A549 (cell line): ENCODE measurements around the gene GPR17. TPM values are rescaled to one million over a fixed set of nuclear protein-coding genes. Genes with fewer than 3 reads are reported as not detected.

ENCODE experiments used
- ATAC-seq, 2 experiments: fragments of 200-7000 bp in 1 of 2; fragments of >200 bp in 1 of 2; cut with Nextera tagmentation in 1 of 2; cut with Tn5 transposase in 1 of 2; 3 replicates each; pipeline versions ENCODE4 v1.8.0 to v1.9.1; 2018 to 2020; ENCODE audit warnings: mild to moderate bottlenecking in 1 of 2, moderate library complexity in 1 of 2
- CTCF ChIA-PET: fragments of 300-600 bp; sonication (Branson Sonifier 250); formaldehyde crosslinking; extraction: SDS; loops from one replicate; lab custom pipeline; 2021; ENCODE audit warnings: antibody characterized with exemption, inconsistent platforms; lab: Yijun Ruan, JAX
- POLR2A ChIA-PET: fragments of 350-600 bp; formaldehyde crosslinking; extraction: SDS; loops from one replicate; lab custom pipeline; 2021; ENCODE audit warnings: antibody characterized with exemption, inconsistent platforms; lab: Yijun Ruan, JAX
- DNase-seq, 2 experiments: peaks; one replicate each; pipeline versions ENCODE4 v3.0.0 to v3.0.0-alpha.2; 2011 to 2016; ENCODE audit warnings: low read depth in 1 of 2, low spot score in 1 of 2
- FAIRE-seq: peaks from 2 replicates; lab custom pipeline; 2011; peaks lifted over from hg19 to GRCh38; lab: Jason Lieb, UNC
- H3K27ac ChIP-seq, 2 experiments: fragments of >200 bp; sonication (Bioruptor Twin); formaldehyde crosslinking; 3 replicates each; pipeline ENCODE4 v1.5.1; 2016 to 2017
- H3K4me1 ChIP-seq: fragments of >200 bp; sonication (Bioruptor Twin); formaldehyde crosslinking; 3 replicates; pipeline ENCODE4 v1.6.1; 2016
- H3K4me2 ChIP-seq: fragments of >200 bp; sonication (Bioruptor Twin); formaldehyde crosslinking; 3 replicates; pipeline ENCODE4 v1.6.1; 2016
- H3K4me3 ChIP-seq: fragments of >200 bp; sonication (Bioruptor Twin); formaldehyde crosslinking; 3 replicates; pipeline ENCODE4 v1.5.1; 2016
- H3K9me3 ChIP-seq: fragments of >200 bp; sonication (Bioruptor Twin); formaldehyde crosslinking; 3 replicates; pipeline ENCODE4 v1.6.1; 2016
- CBX8 ChIP-seq: fragments of 200-600 bp; sonication (generic); IDR thresholded peaks from 2 replicates; pipeline ENCODE4 v1.6.1; 2016
- CEBPB ChIP-seq, 2 experiments: fragments of >200 bp in 1 of 2; sonication (Bioruptor Twin) in 1 of 2; formaldehyde crosslinking in 1 of 2; IDR thresholded peaks; 2 replicates each; pipeline ENCODE4 v1.6.1; 2012 to 2016
- EHF ChIP-seq: fragments of 250-450 bp; sonication (Bioruptor Pico); IDR thresholded peaks from 2 replicates; pipeline ENCODE4 v1.5.0; 2020; ENCODE audit warnings: mild to moderate bottlenecking
- EHMT2 ChIP-seq: fragments of 200-600 bp; sonication (generic); IDR thresholded peaks from 2 replicates; pipeline ENCODE4 v1.6.1; 2016; ENCODE audit warnings: antibody characterized with exemption, low read depth, mild to moderate bottlenecking, moderate library complexity
- FOSB ChIP-seq: fragments of 250-450 bp; sonication (Bioruptor Pico); IDR thresholded peaks from 2 replicates; pipeline ENCODE4 v1.5.0; 2020; ENCODE audit warnings: mild to moderate bottlenecking, moderate library complexity
- FOSL2 ChIP-seq, 2 experiments: fragments of 450-650 bp in 1 of 2; fragments of >200 bp in 1 of 2; sonication (Bioruptor Twin) in 1 of 2; formaldehyde crosslinking; IDR thresholded peaks; 2 replicates each; pipeline versions ENCODE4 v1.5.0 to v1.6.1; 2016 to 2020; ENCODE audit warnings: mild to moderate bottlenecking in 1 of 2, moderate library complexity in 1 of 2
- FOXS1 ChIP-seq: fragments of 250-450 bp; sonication (Bioruptor Pico); IDR thresholded peaks from 2 replicates; pipeline ENCODE4 v1.5.0; 2020; ENCODE audit warnings: mild to moderate bottlenecking, moderate library complexity
- HES2 ChIP-seq: fragments of >200 bp; sonication (Bioruptor Twin); formaldehyde crosslinking; IDR thresholded peaks from 2 replicates; pipeline ENCODE4 v1.6.1; 2016
- HEYL ChIP-seq: fragments of 250-450 bp; sonication (Bioruptor Pico); IDR thresholded peaks from 2 replicates; pipeline ENCODE4 v1.8.0; 2021; ENCODE audit warnings: mild to moderate bottlenecking, moderate library complexity
- HOXB13 ChIP-seq: fragments of 250-450 bp; sonication (Bioruptor Pico); IDR thresholded peaks from 2 replicates; pipeline ENCODE4 v1.5.0; 2020; ENCODE audit warnings: low read depth, mild to moderate bottlenecking, moderate library complexity
- KDM5A ChIP-seq: fragments of 200-600 bp; sonication (generic); IDR thresholded peaks from 2 replicates; pipeline ENCODE4 v1.6.1; 2016; ENCODE audit warnings: antibody characterized with exemption, mild to moderate bottlenecking
- MAFK ChIP-seq: fragments of 450-650 bp; IDR thresholded peaks from 2 replicates; pipeline ENCODE4 v1.6.1; 2014; ENCODE audit not compliant: partially characterized antibody
- MYC ChIP-seq: IDR thresholded peaks from 2 replicates; pipeline ENCODE4 v1.6.1; 2012; ENCODE audit warnings: mild to moderate bottlenecking, inconsistent platforms, low read length, improper control_type of control experiment, borderline replicate concordance
- NFE2L2 ChIP-seq: fragments of 150-350 bp; conservative IDR thresholded peaks from 2 replicates; pipeline ENCODE4 v1.6.1; 2014; ENCODE audit warnings: low read length
- NPAS2 ChIP-seq: fragments of 250-450 bp; sonication (Bioruptor Pico); IDR thresholded peaks from 2 replicates; pipeline ENCODE4 v1.8.0; 2022; ENCODE audit warnings: mild to moderate bottlenecking, moderate library complexity, borderline replicate concordance
- PHF8 ChIP-seq: fragments of 200-600 bp; sonication (generic); IDR thresholded peaks from 2 replicates; pipeline ENCODE4 v1.6.1; 2016; ENCODE audit warnings: low read depth, mild to moderate bottlenecking, antibody characterized with exemption, moderate library complexity, borderline replicate concordance
- RARB ChIP-seq: fragments of 250-450 bp; sonication (Bioruptor Pico); IDR thresholded peaks from 2 replicates; pipeline ENCODE4 v1.8.0; 2021; ENCODE audit warnings: mild to moderate bottlenecking, moderate library complexity
- TFCP2L1 ChIP-seq: fragments of 250-450 bp; sonication (Bioruptor Pico); IDR thresholded peaks from 2 replicates; pipeline ENCODE4 v1.5.0; 2021; ENCODE audit warnings: mild to moderate bottlenecking
- ZC3H11A ChIP-seq: fragments of 450-650 bp; IDR thresholded peaks from 2 replicates; pipeline ENCODE4 v1.6.1; 2014; ENCODE audit warnings: antibody characterized with exemption, mild to moderate bottlenecking
- ZSCAN20 ChIP-seq: fragments of 250-450 bp; sonication (Bioruptor Pico); IDR thresholded peaks from 2 replicates; pipeline ENCODE4 v1.8.0; 2022; ENCODE audit warnings: mild to moderate bottlenecking, moderate library complexity
- WGBS: methylation state at CpG from one replicate; pipeline ENCODE4 v1.1.6; 2017; ENCODE audit errors: missing lambda C conversion rate; 5-methylcytosine and 5-hydroxymethylcytosine counted together
- polyA plus RNA-seq, 4 experiments: library from polyadenylated mRNA; depleted of rRNA in 3 of 4; stranded (reverse); fragments of >200 nt; fragmentation: RNase III in 1 of 4; extraction: RNeasy Plus Mini Kit Qiagen cat#74134 plus additional on column Dnase treatment in 1 of 4; gene quantifications; 2 replicates in 3 of 4; 3 replicates in 1 of 4; pipeline ENCODE4 v1.2.3, GENCODE V29; 2011 to 2017
- TF ChIP-seq, protein P1 (sequence below): IDR thresholded peaks from 2 replicates; pipeline ENCODE4 v1.6.1; 2012
- TF ChIP-seq, protein P2 (sequence below): fragments of >200 bp; sonication (Bioruptor Twin); formaldehyde crosslinking; IDR thresholded peaks from 3 replicates; pipeline ENCODE4 v1.5.1; 2016
- TF ChIP-seq, protein P3 (sequence below): IDR thresholded peaks from 2 replicates; pipeline ENCODE4 v1.6.1; 2012

GPR17 gene
- polyA plus RNA-seq, 2 of the 4 experiments (the other 2 are of a cell fraction), result not detected

DNA sequence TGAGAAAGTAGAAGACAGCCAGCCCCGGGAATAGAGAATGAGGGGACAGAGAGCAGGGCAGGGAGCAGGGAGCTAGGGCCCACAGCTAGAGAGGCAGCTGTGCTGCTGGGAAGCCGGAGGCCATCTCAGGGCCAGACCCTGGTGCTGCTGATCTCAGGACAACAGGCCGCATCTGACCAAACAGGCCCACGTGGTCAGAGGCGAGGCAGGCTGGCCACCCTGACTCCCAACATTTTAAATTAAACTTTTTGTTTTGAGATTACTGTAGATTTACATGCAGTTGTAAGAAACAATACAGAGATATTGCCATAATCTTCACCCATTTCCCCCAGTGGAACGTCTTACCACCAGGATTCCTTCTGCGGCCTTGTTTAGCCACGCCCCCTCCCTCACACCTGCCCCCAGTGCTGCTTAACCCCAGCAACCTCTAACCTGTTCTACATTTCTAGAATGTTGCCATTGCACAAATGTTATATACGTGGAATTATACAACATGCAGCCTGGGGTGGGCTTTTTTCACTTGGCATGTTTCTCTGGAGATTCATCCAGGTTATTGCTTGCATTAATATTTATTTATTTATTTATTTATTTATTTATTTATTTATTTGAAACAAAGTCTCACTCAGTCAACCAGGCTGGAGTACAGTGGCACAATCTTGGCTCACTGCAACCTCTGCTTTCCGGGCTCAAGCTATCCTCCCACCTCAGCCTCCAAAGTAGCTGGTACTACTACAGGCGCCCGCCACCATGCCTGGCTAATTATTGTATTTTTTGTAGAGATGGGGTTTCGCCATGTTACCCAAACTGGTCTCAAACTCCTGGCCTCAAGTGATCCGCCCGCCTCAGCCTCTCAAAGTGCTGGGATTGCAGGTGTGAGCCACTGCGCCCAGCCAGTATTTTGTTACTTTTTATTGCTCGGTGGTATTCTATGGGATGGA is 48.6 kb upstream of the GPR17 start:
- Histone ChIP-seq H3K4me3 (no peak overlapping the region), H3K27ac (no peak overlapping the region), H3K4me1 (no peaks in the 10 kb centered on the region), H3K9me3 (peaks cover 15% of the 10 kb centered on the region)
- ChIA-PET POLR2A (no interaction called here), CTCF (no interaction called here)
- ATAC-seq, result no peak
- 83% methylated on average over 17 of the region's 17 CpGs for WGBS
- no peak for DNase-seq
- FAIRE-seq, result no peak
- peak; percentile 58 for TF ChIP-seq ZC3H11A
- TF ChIP-seq FOSB (CRISPR knock-in tag), result no peak
- TF ChIP-seq, all 56 proteins: peak for 1
- no peak overlapping the region for H3K4me2 ChIP-seq

GRCh38 chr2:127597984-127598380 is 48.0 kb upstream of the GPR17 start:
- Histone ChIP-seq H3K9me3 (peaks cover 22% of the 10 kb centered on the region), H3K27ac (no peak overlapping the region), H3K4me2 (no peak overlapping the region), H3K4me3 (no peak overlapping the region), H3K4me1 (no peaks in the 10 kb centered on the region)
- TF ChIP-seq, protein P1, sequence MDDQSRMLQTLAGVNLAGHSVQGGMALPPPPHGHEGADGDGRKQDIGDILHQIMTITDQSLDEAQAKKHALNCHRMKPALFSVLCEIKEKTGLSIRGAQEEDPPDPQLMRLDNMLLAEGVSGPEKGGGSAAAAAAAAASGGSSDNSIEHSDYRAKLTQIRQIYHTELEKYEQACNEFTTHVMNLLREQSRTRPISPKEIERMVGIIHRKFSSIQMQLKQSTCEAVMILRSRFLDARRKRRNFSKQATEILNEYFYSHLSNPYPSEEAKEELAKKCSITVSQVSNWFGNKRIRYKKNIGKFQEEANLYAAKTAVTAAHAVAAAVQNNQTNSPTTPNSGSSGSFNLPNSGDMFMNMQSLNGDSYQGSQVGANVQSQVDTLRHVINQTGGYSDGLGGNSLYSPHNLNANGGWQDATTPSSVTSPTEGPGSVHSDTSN, result no peak
- TF ChIP-seq, protein P2, sequence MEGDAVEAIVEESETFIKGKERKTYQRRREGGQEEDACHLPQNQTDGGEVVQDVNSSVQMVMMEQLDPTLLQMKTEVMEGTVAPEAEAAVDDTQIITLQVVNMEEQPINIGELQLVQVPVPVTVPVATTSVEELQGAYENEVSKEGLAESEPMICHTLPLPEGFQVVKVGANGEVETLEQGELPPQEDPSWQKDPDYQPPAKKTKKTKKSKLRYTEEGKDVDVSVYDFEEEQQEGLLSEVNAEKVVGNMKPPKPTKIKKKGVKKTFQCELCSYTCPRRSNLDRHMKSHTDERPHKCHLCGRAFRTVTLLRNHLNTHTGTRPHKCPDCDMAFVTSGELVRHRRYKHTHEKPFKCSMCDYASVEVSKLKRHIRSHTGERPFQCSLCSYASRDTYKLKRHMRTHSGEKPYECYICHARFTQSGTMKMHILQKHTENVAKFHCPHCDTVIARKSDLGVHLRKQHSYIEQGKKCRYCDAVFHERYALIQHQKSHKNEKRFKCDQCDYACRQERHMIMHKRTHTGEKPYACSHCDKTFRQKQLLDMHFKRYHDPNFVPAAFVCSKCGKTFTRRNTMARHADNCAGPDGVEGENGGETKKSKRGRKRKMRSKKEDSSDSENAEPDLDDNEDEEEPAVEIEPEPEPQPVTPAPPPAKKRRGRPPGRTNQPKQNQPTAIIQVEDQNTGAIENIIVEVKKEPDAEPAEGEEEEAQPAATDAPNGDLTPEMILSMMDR, result no peak
- TF ChIP-seq MYC, result no peak
- no peak for TF ChIP-seq EHF
- no peak for TF ChIP-seq TFCP2L1 (CRISPR knock-in tag)
- no peak for TF ChIP-seq CBX8
- POLR2A ChIA-PET, result no interaction called here
- CTCF ChIA-PET, result no interaction called here
- 47% methylated on average over 4 of the region's 4 CpGs for WGBS
- ATAC-seq (no peak), DNase-seq (no peak), FAIRE-seq (no peak)

GRCh38 chr2:127598711-127599110 is 47.2 kb upstream of the GPR17 start:
- POLR2A ChIA-PET, result no interaction called here
- Histone ChIP-seq H3K4me2 (no peak overlapping the region), H3K9me3 (peaks cover 26% of the 10 kb centered on the region), H3K4me3 (no peak overlapping the region), H3K4me1 (no peaks in the 10 kb centered on the region), H3K27ac (no peak overlapping the region)
- FAIRE-seq (no peak), ATAC-seq (no peak), DNase-seq (no peak)
- TF ChIP-seq FOXS1 (CRISPR knock-in tag) (no peak), PHF8 (no peak)
- 69% methylated on average over 3 of the region's 3 CpGs for WGBS
- CTCF ChIA-PET, result interaction anchor here (1.4 kb wide), 1 partner anchor 51 kb away, joined by 4 read pairs; no protein-coding TSS in a partner anchor

- H3K4me1 ChIP-seq, result no peaks in the 10 kb centered on the region
- ChIA-PET CTCF (interaction anchor here (0.6 to 2.8 kb wide), 3 partner anchors 8 to 56 kb away, joined by 3 to 9 read pairs (median 4); no protein-coding TSS in a partner anchor), POLR2A (no interaction called here)
- no peak overlapping the region for H3K27ac ChIP-seq
- no peak for TF ChIP-seq HEYL (CRISPR knock-in tag)
- ATAC-seq (no peak), FAIRE-seq (no peak), DNase-seq (no peak)
- peaks cover 26% of the 10 kb centered on the region for H3K9me3 ChIP-seq
- H3K4me2 ChIP-seq, result no peak overlapping the region
- WGBS, result 55% methylated on average over 3 of the region's 3 CpGs
- no peak overlapping the region for H3K4me3 ChIP-seq
Measured at GRCh38 chr2:127599211-127599610, 46.7 kb upstream of the GPR17 start.

DNA sequence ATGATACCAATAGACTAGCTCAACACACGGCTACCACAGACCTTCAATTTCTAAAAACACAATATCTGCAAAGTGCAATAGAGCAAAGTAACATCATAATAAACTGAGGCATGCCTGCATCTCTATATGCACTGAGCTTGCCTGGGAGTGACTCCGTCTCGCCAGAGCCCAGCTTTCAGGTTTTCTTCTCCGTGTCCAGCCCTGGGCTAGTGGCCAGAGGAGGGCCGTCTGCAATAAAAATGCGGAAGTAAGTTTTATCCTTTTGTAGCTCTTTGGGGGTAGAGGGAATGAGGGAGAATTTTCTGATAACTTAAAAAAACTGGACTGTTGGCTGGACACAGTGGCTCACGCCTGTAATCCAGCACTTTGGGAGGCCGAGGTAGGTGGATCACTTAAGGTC is 41.0 kb upstream of the GPR17 start:
- 74% methylated on average over 8 of the region's 8 CpGs for WGBS

More for the DNA sequence above, 41.0 kb upstream of the GPR17 start:
- ChIA-PET CTCF (interaction anchor here (1.4 to 2.2 kb wide), 3 partner anchors 10 to 45 kb away, joined by 3 to 7 read pairs (median 6); no protein-coding TSS in a partner anchor), POLR2A (no interaction called here)
- DNase-seq, result no peak
- H3K4me3 ChIP-seq, result no peak overlapping the region
- no peak overlapping the region for H3K27ac ChIP-seq
- peaks cover 26% of the 10 kb centered on the region for H3K9me3 ChIP-seq
- TF ChIP-seq HEYL (CRISPR knock-in tag), result no peak
- no peak for TF ChIP-seq KDM5A
- no peak for TF ChIP-seq NPAS2 (CRISPR knock-in tag)
- TF ChIP-seq RARB (CRISPR knock-in tag), result no peak
- TF ChIP-seq NFE2L2, result no peak
- TF ChIP-seq FOSB (CRISPR knock-in tag), result no peak
- TF ChIP-seq EHMT2, result no peak
- no peak for TF ChIP-seq CEBPB (IDR thresholded peaks at IDR 0.05)
- no peak for TF ChIP-seq HOXB13 (CRISPR knock-in tag)
- no peak for TF ChIP-seq FOXS1 (CRISPR knock-in tag)
- TF ChIP-seq FOSL2 (IDR thresholded peaks at IDR 0.05), result no peak
- TF ChIP-seq FOSL2 (CRISPR knock-in tag; IDR thresholded peaks at IDR 0.05), result no peak
- TF ChIP-seq TFCP2L1 (CRISPR knock-in tag), result no peak
- TF ChIP-seq, protein P3, sequence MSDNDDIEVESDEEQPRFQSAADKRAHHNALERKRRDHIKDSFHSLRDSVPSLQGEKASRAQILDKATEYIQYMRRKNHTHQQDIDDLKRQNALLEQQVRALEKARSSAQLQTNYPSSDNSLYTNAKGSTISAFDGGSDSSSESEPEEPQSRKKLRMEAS, result no peak
- no peak for TF ChIP-seq HES2
- TF ChIP-seq ZSCAN20 (CRISPR knock-in tag), result no peak
- TF ChIP-seq MAFK, result no peak
- no peak overlapping the region for H3K4me2 ChIP-seq
- ATAC-seq, result no peak
- no peak for FAIRE-seq
- H3K4me1 ChIP-seq, result no peaks in the 10 kb centered on the region
